Gastroesophageal sphincter (tissue), 4 donors: ENCODE results near the gene RGS9. TPM values are rescaled to one million over a fixed set of nuclear protein-coding genes. Genes with fewer than 3 reads are reported as not detected.

Experiments
- ATAC-seq: fragments of 150-250 bp; one replicate; pipeline ENCODE4 v1.9.1; 2016; ENCODE audit warnings: mild to moderate bottlenecking, moderate library complexity
- H3K27ac ChIP-seq, 4 donors: fragments of 200-600 bp; sonication (generic) in 3 of 4; 1 replicate in 3 of 4; 2 replicates in 1 of 4; pipeline ENCODE4 v1.5.1; 2016 to 2019
- H3K27me3 ChIP-seq: fragments of 200-600 bp; sonication (generic); one replicate; pipeline ENCODE4 v1.5.1; 2019
- H3K36me3 ChIP-seq, 2 donors: fragments of 200-600 bp; sonication (generic); one replicate each; pipeline ENCODE4 v1.5.1; 2019; ENCODE audit warnings: control low read depth in 1 of 2
- H3K4me1 ChIP-seq, 3 donors: fragments of 200-600 bp; sonication (generic); 1 replicate in 2 of 3; 2 replicates in 1 of 3; pipeline ENCODE4 v1.5.1; 2016 to 2019; ENCODE audit warnings: control low read depth in 2 of 3
- H3K4me3 ChIP-seq, 2 donors: fragments of 200-600 bp; sonication (generic); one replicate each; pipeline ENCODE4 v1.5.1; 2019; ENCODE audit warnings: mild to moderate bottlenecking in 1 of 2, moderate library complexity in 1 of 2
- H3K9me3 ChIP-seq, 3 donors: fragments of 200-600 bp; sonication (generic); one replicate each; pipeline ENCODE4 v1.5.1; 2017 to 2019; ENCODE audit warnings: control low read depth in 2 of 3
- EP300 ChIP-seq: sonication (generic); formaldehyde crosslinking; IDR thresholded peaks from one replicate; pipeline ENCODE4 v1.6.1; 2017; ENCODE audit warnings: antibody characterized with exemption, mild to moderate bottlenecking
- POLR2A ChIP-seq, 2 donors: fragments of 450-650 bp; IDR thresholded peaks; one replicate each; pipeline ENCODE4 v1.6.1; 2017; ENCODE audit warnings: antibody characterized with exemption in 2 of 2, mild to moderate bottlenecking in 2 of 2, moderate library complexity in 1 of 2
- POLR2AphosphoS5 ChIP-seq: sonication (generic); formaldehyde crosslinking; IDR thresholded peaks from one replicate; pipeline ENCODE4 v1.6.1; 2017; ENCODE audit warnings: antibody characterized with exemption
- WGBS, 2 donors: methylation state at CpG; one replicate each; pipeline ENCODE4 v1.1.5; 2018; ENCODE audit warnings: low coverage in 1 of 2; 5-methylcytosine and 5-hydroxymethylcytosine counted together
- total RNA-seq, 4 donors: library from RNA; depleted of rRNA; stranded (reverse); fragments of >200 nt; gene quantifications; one replicate each; pipeline ENCODE4 v1.1.0, GENCODE V29; 2016
- TF ChIP-seq, protein P1 (sequence below), 4 experiments: fragments of 200-600 bp in 2 of 4; fragments of 450-650 bp in 2 of 4; sonication (generic) in 1 of 4; IDR thresholded peaks; one replicate each; pipeline ENCODE4 v1.5.1; 2017 to 2019; ENCODE audit warnings: antibody characterized with exemption in 4 of 4, mild to moderate bottlenecking in 2 of 4, moderate library complexity in 2 of 4

The RGS9 gene
- total RNA-seq, 4 donors from 2014 or later, result 17.4 to 43.9 (median 40.8) TPM

DNA sequence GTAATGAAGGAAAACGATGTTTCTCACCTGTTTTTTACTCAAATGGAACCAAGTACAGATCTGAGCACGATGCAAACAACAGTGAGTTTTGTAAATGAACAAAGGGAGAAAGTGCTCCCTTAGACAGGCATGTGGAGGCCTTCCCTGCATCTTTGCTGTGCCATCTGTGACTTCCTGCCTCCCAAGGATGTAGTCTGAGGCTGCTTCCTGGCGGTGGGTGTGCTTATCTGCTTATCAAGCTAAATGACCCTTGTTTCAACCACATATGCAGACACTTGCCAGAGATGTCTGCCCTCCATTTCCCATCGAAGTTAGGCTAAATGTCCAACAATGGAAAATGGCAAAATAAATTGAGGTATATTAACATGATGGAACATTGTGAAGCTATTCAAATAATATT is 34.6 kb downstream of the RGS9 start:
- H3K36me3 ChIP-seq, result peaks cover 0 to 29% of the 10 kb centered on the region in 2 donors
- no peak for ATAC-seq
- no peaks in the 10 kb centered on the region for H3K9me3 ChIP-seq
- no peak overlapping the region for H3K4me3 ChIP-seq
- no peak overlapping the region for H3K27ac ChIP-seq
- WGBS, 2 donors, result 38 to 93% methylated on average over 2 to 3 of the region's 4 CpGs
- H3K27me3 ChIP-seq, result no peaks in the 10 kb centered on the region
- peaks cover 0 to 13% (median 0%) of the 10 kb centered on the region in 3 donors for H3K4me1 ChIP-seq
- TF ChIP-seq POLR2A (IDR thresholded peaks at IDR 0.05) (no peak), EP300 (no peak), POLR2AphosphoS5 (no peak)
- TF ChIP-seq, protein P1, sequence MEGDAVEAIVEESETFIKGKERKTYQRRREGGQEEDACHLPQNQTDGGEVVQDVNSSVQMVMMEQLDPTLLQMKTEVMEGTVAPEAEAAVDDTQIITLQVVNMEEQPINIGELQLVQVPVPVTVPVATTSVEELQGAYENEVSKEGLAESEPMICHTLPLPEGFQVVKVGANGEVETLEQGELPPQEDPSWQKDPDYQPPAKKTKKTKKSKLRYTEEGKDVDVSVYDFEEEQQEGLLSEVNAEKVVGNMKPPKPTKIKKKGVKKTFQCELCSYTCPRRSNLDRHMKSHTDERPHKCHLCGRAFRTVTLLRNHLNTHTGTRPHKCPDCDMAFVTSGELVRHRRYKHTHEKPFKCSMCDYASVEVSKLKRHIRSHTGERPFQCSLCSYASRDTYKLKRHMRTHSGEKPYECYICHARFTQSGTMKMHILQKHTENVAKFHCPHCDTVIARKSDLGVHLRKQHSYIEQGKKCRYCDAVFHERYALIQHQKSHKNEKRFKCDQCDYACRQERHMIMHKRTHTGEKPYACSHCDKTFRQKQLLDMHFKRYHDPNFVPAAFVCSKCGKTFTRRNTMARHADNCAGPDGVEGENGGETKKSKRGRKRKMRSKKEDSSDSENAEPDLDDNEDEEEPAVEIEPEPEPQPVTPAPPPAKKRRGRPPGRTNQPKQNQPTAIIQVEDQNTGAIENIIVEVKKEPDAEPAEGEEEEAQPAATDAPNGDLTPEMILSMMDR (IDR thresholded peaks at IDR 0.05), result no peak

DNA sequence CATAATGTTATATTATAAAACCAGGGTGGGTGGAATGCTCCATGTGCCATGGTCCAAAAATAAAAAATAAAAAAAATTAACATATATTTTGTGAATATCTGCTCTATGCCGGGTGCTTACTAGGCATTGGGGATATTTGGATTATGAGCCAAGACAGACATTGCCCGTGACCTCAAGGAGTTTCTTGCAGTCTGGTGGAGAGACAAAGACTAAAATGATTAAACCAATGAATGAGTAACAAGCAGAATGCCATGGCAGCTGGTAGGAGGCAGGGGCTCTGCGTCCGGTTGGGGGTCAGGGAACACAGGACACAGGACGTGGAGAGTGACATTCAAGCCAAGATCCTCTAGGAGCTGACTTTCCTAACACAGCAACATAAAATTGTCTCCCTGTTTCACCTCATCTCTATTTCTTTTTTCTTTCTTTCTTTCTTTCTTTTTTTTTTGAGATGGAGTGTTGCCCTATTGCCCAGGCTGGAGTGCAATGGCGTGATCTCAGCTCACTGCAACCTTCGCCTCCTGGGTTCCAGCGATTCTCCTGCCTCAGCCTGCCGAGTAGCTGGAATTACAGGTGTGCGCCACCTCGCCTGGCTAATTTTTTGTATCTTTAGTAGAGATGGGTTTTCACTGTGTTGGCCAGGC is 35.4 kb downstream of the RGS9 start:
- no peak overlapping the region for H3K4me3 ChIP-seq
- no peak for ATAC-seq
- peaks cover 0 to 23% of the 10 kb centered on the region in 2 donors for H3K36me3 ChIP-seq
- 90% methylated on average over 2 to 9 of the region's 11 CpGs for WGBS, 2 donors
- H3K27ac ChIP-seq, result no peak overlapping the region
- no peaks in the 10 kb centered on the region for H3K9me3 ChIP-seq
- peaks cover 0 to 13% (median 0%) of the 10 kb centered on the region in 3 donors for H3K4me1 ChIP-seq
- TF ChIP-seq, protein P1 (IDR thresholded peaks at IDR 0.05), result no peak
- no peak for TF ChIP-seq EP300
- no peak for TF ChIP-seq POLR2A (IDR thresholded peaks at IDR 0.05)
- no peak for TF ChIP-seq POLR2AphosphoS5
- no peaks in the 10 kb centered on the region for H3K27me3 ChIP-seq

DNA sequence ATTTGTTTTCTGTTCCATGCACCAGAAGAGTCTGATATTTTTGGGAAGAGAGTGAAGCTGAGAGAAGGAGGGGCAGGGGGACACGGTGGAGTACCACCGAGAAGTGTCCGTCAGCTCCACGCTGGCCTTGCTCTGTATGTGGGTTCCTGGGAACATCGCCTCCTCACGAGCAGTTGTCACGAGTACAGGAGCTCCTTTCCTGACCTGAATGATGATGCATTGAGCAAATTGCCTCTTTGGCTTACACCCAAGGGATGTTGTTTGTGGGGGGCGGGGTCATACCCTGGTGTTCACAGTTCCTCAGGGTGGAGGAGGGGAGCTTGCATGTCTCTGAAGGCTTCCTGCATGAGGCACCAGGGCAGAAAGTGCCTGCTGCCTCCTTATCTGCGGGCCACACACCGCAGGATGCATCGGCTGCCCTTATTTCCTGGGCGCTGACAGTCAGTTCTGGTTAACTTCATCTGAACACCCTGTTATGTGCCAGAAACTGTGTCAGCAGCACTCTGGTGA is 36.2 kb downstream of the RGS9 start:
- whole genome bisulfite sequencing, 2 donors, result 42% methylated on average over 7 of the region's 12 CpGs; no CpG with 5 or more reads in 1 of the 2 donors
- H3K36me3 ChIP-seq, result peaks cover 0 to 19% of the 10 kb centered on the region in 2 donors
- H3K4me1 ChIP-seq, result peaks cover 0 to 13% (median 0%) of the 10 kb centered on the region in 3 donors
- H3K27me3 ChIP-seq, result no peaks in the 10 kb centered on the region
- TF ChIP-seq EP300, result no peak
- TF ChIP-seq POLR2AphosphoS5, result no peak
- no peak for TF ChIP-seq POLR2A (IDR thresholded peaks at IDR 0.05)
- TF ChIP-seq, protein P1 (IDR thresholded peaks at IDR 0.05), result no peak
- no peak for ATAC-seq
- no peak overlapping the region for H3K27ac ChIP-seq
- no peaks in the 10 kb centered on the region for H3K9me3 ChIP-seq
- no peak overlapping the region for H3K4me3 ChIP-seq

GRCh38 chr17:65173976-65174683 is 37.0 kb downstream of the RGS9 start:
- H3K36me3 ChIP-seq, result peaks cover 0 to 15% of the 10 kb centered on the region in 2 donors
- H3K4me3 ChIP-seq, result no peak overlapping the region
- no peaks in the 10 kb centered on the region for H3K9me3 ChIP-seq
- no peak overlapping the region for H3K27ac ChIP-seq
- TF ChIP-seq POLR2AphosphoS5, result no peak
- 93 to 98% methylated on average over 6 to 9 of the region's 9 CpGs for WGBS, 2 donors
- no peak for ATAC-seq
- peaks cover 0 to 16% (median 0%) of the 10 kb centered on the region in 3 donors for H3K4me1 ChIP-seq
- no peaks in the 10 kb centered on the region for H3K27me3 ChIP-seq

GRCh38 chr17:65174974-65175373 is 37.8 kb downstream of the RGS9 start:
- TF ChIP-seq EP300, result no peak
- no peak for TF ChIP-seq POLR2A (IDR thresholded peaks at IDR 0.05)
- TF ChIP-seq, protein P1 (IDR thresholded peaks at IDR 0.05), result no peak
- TF ChIP-seq POLR2AphosphoS5, result no peak
- no peak for ATAC-seq
- Histone ChIP-seq H3K9me3 (no peaks in the 10 kb centered on the region), H3K4me3 (no peak overlapping the region), H3K4me1 (peaks cover 0 to 19% (median 0%) of the 10 kb centered on the region in 3 donors), H3K36me3 (peaks cover 0 to 9% of the 10 kb centered on the region in 2 donors), H3K27ac (no peak overlapping the region), H3K27me3 (no peaks in the 10 kb centered on the region)
- WGBS, 2 donors, result 75 to 83% methylated on average over 2 of the region's 2 CpGs
